Hepatocyte (in vitro differentiated cells): Measurements from ENCODE around the gene CTF1. TPM values are rescaled to one million over a fixed set of nuclear protein-coding genes. Genes with fewer than 3 reads are reported as not detected.
"Not testable (repeated sequence)": the region's sequence is repeated elsewhere in the genome, so short reads cannot be mapped to it uniquely, and the experiment has no call there.

ENCODE experiments used
- DNase-seq: peaks from one replicate; pipeline ENCODE4 v3.0.0-alpha.2; 2016; ENCODE audit warnings: low spot score
- H2AFZ ChIP-seq: fragments of 200-600 bp; sonication (generic); 2 replicates; pipeline ENCODE4 v1.6.0; 2016; ENCODE audit warnings: antibody characterized with exemption, mild to moderate bottlenecking
- H3K27ac ChIP-seq: fragments of 200-600 bp; sonication (generic); 2 replicates; pipeline ENCODE4 v1.5.1; 2016; ENCODE audit warnings: mild to moderate bottlenecking
- H3K27me3 ChIP-seq: fragments of 200-600 bp; sonication (generic); 2 replicates; pipeline ENCODE4 v1.6.1; 2016
- H3K36me3 ChIP-seq: fragments of 200-600 bp; sonication (generic); replicated peaks from 2 replicates; pipeline ENCODE4 v1.5.1; 2016; ENCODE audit warnings: low read depth; ENCODE audit not compliant: insufficient read depth
- H3K4me1 ChIP-seq: fragments of 200-600 bp; sonication (generic); 2 replicates; pipeline ENCODE4 v1.5.1; 2016; ENCODE audit warnings: mild to moderate bottlenecking, moderate library complexity; ENCODE audit not compliant: insufficient read depth
- H3K4me2 ChIP-seq: fragments of 200-600 bp; sonication (generic); 2 replicates; pipeline ENCODE4 v1.6.0; 2016
- H3K4me3 ChIP-seq: fragments of 200-600 bp; sonication (generic); 2 replicates; pipeline ENCODE4 v1.5.1; 2016; ENCODE audit warnings: mild to moderate bottlenecking
- H3K79me2 ChIP-seq: fragments of 200-600 bp; sonication (generic); 2 replicates; pipeline ENCODE4 v1.6.0; 2017; ENCODE audit warnings: mild to moderate bottlenecking
- H3K9me2 ChIP-seq: fragments of 200-600 bp; sonication (generic); replicated peaks from 2 replicates; pipeline ENCODE4 v1.6.0; 2017; ENCODE audit warnings: mild to moderate bottlenecking; ENCODE audit not compliant: insufficient read depth
- H3K9me3 ChIP-seq: fragments of 200-600 bp; sonication (generic); 2 replicates; pipeline ENCODE4 v1.5.1; 2016; ENCODE audit warnings: low read depth, mild to moderate bottlenecking
- H4K20me1 ChIP-seq: fragments of 200-600 bp; sonication (generic); 2 replicates; pipeline ENCODE4 v1.6.0; 2016; ENCODE audit warnings: mild to moderate bottlenecking; ENCODE audit not compliant: insufficient read depth, poor library complexity, severe bottlenecking
- EZH2 ChIP-seq: fragments of 200-600 bp; sonication (generic); IDR thresholded peaks from 2 replicates; pipeline ENCODE4 v1.6.1; 2016; ENCODE audit warnings: antibody characterized with exemption, mild to moderate bottlenecking, borderline replicate concordance
- EZH2phosphoT487 ChIP-seq: fragments of 200-600 bp; sonication (generic); IDR thresholded peaks from one replicate; pipeline ENCODE4 v1.6.1; 2018; ENCODE audit warnings: antibody characterized with exemption, mild to moderate bottlenecking, low read depth, moderate library complexity; ENCODE audit not compliant: unreplicated experiment, severe bottlenecking
- WGBS: methylation state at CpG from one replicate; pipeline ENCODE4 v1.1.6; 2016; ENCODE audit warnings: low lambda C conversion rate; ENCODE audit errors: missing lambda C conversion rate; 5-methylcytosine and 5-hydroxymethylcytosine counted together
- polyA plus RNA-seq: library from polyadenylated mRNA; unstranded; fragments of >200 nt; fragmentation: Nextera tagmentation; extraction: Ambion mirVana; gene quantifications from 2 replicates; pipeline ENCODE4 v1.2.1, GENCODE V29; 2016
- total RNA-seq: library from RNA; depleted of rRNA; stranded (reverse); fragments of >200 nt; gene quantifications from 2 replicates; pipeline ENCODE4 v1.2.3, GENCODE V29; 2014
- TF ChIP-seq, protein P1 (sequence below): fragments of 200-600 bp; sonication (generic); IDR thresholded peaks from 2 replicates; pipeline ENCODE4 v1.5.1; 2016; ENCODE audit warnings: antibody characterized with exemption, mild to moderate bottlenecking; ENCODE audit not compliant: poor library complexity

The CTF1 gene
- total and polyA plus RNA-seq, 2 experiments from 2014 or later: 1.7 to 18.2 TPM

GRCh38 chr16:30888856-30889499 lies 7.4 kb upstream of the CTF1 start:
- H3K27ac ChIP-seq: no peak overlapping the region
- WGBS: 95% methylated on average over 8 of the region's 8 CpGs
- TF ChIP-seq, protein P1, sequence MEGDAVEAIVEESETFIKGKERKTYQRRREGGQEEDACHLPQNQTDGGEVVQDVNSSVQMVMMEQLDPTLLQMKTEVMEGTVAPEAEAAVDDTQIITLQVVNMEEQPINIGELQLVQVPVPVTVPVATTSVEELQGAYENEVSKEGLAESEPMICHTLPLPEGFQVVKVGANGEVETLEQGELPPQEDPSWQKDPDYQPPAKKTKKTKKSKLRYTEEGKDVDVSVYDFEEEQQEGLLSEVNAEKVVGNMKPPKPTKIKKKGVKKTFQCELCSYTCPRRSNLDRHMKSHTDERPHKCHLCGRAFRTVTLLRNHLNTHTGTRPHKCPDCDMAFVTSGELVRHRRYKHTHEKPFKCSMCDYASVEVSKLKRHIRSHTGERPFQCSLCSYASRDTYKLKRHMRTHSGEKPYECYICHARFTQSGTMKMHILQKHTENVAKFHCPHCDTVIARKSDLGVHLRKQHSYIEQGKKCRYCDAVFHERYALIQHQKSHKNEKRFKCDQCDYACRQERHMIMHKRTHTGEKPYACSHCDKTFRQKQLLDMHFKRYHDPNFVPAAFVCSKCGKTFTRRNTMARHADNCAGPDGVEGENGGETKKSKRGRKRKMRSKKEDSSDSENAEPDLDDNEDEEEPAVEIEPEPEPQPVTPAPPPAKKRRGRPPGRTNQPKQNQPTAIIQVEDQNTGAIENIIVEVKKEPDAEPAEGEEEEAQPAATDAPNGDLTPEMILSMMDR: no peak
- TF ChIP-seq EZH2phosphoT487: no peak
- TF ChIP-seq EZH2: no peak
- no peak overlapping the region for H3K4me2 ChIP-seq
- H3K4me1 ChIP-seq: peaks cover 3% of the 10 kb centered on the region
- no peaks in the 10 kb centered on the region for H4K20me1 ChIP-seq
- H3K4me3 ChIP-seq: no peak overlapping the region
- H3K79me2 ChIP-seq: peaks cover 23% of the 10 kb centered on the region
- no peak for DNase-seq
- no peaks in the 10 kb centered on the region for H3K9me2 ChIP-seq
- no peak overlapping the region for H2AFZ ChIP-seq
- H3K27me3 ChIP-seq: no peaks in the 10 kb centered on the region
- H3K36me3 ChIP-seq: no peaks in the 10 kb centered on the region
- H3K9me3 ChIP-seq: no peaks in the 10 kb centered on the region

GRCh38 chr16:30889721-30890120 lies 6.7 kb upstream of the CTF1 start:
- Histone ChIP-seq H3K4me1 (peaks cover 9% of the 10 kb centered on the region), H3K9me2 (no peaks in the 10 kb centered on the region), H3K9me3 (no peaks in the 10 kb centered on the region), H2AFZ (no peak overlapping the region), H3K4me3 (no peak overlapping the region), H3K27ac (no peak overlapping the region), H3K4me2 (no peak overlapping the region), H4K20me1 (no peaks in the 10 kb centered on the region), H3K79me2 (peaks cover 23% of the 10 kb centered on the region), H3K27me3 (no peaks in the 10 kb centered on the region), H3K36me3 (no peaks in the 10 kb centered on the region)
- TF ChIP-seq, protein P1: no peak
- TF ChIP-seq EZH2phosphoT487 (no peak), EZH2 (no peak)
- 86% methylated on average over 5 of the region's 5 CpGs for WGBS
- no peak for DNase-seq

- H3K27ac ChIP-seq, DNase-seq, H3K9me3 ChIP-seq, H2AFZ ChIP-seq, H4K20me1 ChIP-seq, H3K36me3 ChIP-seq, H3K9me2 ChIP-seq, H3K27me3 ChIP-seq, H3K4me2 ChIP-seq, H3K4me3 ChIP-seq: not testable (repeated sequence)
- peaks cover 23% of the 10 kb centered on the region for H3K79me2 ChIP-seq
- WGBS: 95% methylated on average over 15 of the region's 15 CpGs
- peaks cover 25% of the 10 kb centered on the region for H3K4me1 ChIP-seq
Observed at GRCh38 chr16:30891043-30891823, 5.2 kb upstream of the CTF1 start.

DNA sequence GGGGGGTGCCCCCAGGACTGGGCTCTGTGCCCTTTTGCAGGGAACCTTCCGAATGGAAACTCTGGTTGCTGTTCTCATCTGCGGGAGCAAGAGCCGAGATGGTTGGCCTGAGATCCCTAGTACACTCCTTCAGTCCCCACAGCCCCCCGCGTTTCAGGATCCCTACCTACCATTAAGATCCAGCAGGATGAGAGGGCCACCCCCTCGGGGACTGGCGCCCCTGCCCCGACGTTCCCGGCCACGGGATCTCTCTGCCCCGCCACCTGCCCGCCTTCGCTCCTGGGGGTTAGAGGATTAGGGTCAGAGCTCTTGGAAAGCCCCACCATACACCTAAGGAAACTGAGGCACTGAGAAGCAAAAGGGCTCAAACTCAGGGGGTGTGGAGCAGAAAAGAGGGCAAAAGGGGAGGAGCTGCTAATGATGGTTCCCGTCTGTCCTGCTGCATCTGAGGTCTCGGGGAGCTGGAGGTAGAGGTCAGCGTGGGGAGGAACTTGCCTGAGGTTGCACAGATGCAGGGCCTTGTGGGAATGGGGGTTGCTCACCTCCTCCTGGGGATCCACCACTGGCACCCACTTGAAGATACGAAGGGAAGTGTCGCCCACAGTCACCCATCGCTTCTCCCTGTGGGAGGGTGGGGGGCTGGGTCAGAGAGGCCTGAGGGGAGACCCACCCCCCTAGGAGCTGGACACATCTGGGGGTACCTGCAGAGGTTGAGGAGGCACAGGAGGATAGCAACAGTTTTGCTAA lies 3.6 kb upstream of the CTF1 start:
- TF ChIP-seq, protein P1: no peak
- no peak for TF ChIP-seq EZH2phosphoT487
- no peak for TF ChIP-seq EZH2
- no peaks in the 10 kb centered on the region for H3K27me3 ChIP-seq
- H3K36me3 ChIP-seq: no peaks in the 10 kb centered on the region
- peak overlapping the region; percentile 96 for H3K4me2 ChIP-seq
- H3K4me3 ChIP-seq: peak overlapping the region; percentile 82
- peaks cover 23% of the 10 kb centered on the region for H3K79me2 ChIP-seq
- H3K9me2 ChIP-seq: no peaks in the 10 kb centered on the region
- DNase-seq: peak; percentile 10
- H2AFZ ChIP-seq: peak overlapping the region; percentile 86
- peak overlapping the region; percentile 98 for H3K27ac ChIP-seq
- WGBS: 88% methylated on average over 20 of the region's 20 CpGs
- peaks cover 31% of the 10 kb centered on the region for H3K4me1 ChIP-seq
- no peaks in the 10 kb centered on the region for H3K9me3 ChIP-seq
- H4K20me1 ChIP-seq: no peaks in the 10 kb centered on the region
